Head of caudate nucleus (tissue), 42 donors: ENCODE results near the gene IFT22.
"Not testable (repeated sequence)": the region's sequence is repeated elsewhere in the genome, so short reads cannot be mapped to it uniquely, and the experiment has no call there.

Experiments used
- DNase-seq, 42 donors: peaks; one replicate each; pipeline versions ENCODE4 v3.0.0 to v3.0.0-alpha.2; 2020 to 2021; ENCODE audit warnings: mixed read lengths in 7 of 42
- intact Hi-C: fragments of 100-400 bp; cut with DNase I; formaldehyde crosslinking; loops from one replicate; pipeline ENCODE4 v1.15.0; 2022

IFT22 gene

GRCh38 chr7:101287032-101287431, 34.6 kb downstream of the IFT22 start:
- intact Hi-C loops = loop anchor here (5.0 to 10.0 kb wide), 2 partner anchors 72 to 145 kb away; partner anchors contain the start of genes PLOD3 and ZNHIT1
- no peak for DNase-seq

GRCh38 chr7:101285880-101286279, 35.7 kb downstream of the IFT22 start:
- not testable (repeated sequence) for DNase-seq
- intact Hi-C loops = loop anchor here (5.0 to 10.0 kb wide), 2 partner anchors 71 to 144 kb away; partner anchors contain the start of genes PLOD3 and ZNHIT1

- intact Hi-C loops = loop anchor here (5.0 to 10.0 kb wide), 2 partner anchors 70 to 143 kb away; partner anchors contain the start of genes PLOD3 and ZNHIT1
- no peak for DNase-seq
These were observed 36.4 kb downstream of the IFT22 start for GRCh38 chr7:101285171-101285570.

- not testable (repeated sequence) for DNase-seq
- intact Hi-C loops = loop anchor here (10.0 kb wide), 1 partner anchor 66 kb away; the partner anchor contains the start of genes PLOD3 and ZNHIT1
These were observed 40.7 kb downstream of the IFT22 start for GRCh38 chr7:101280912-101281311.

GRCh38 chr7:101278461-101279292, 42.9 kb downstream of the IFT22 start:
- DNase-seq = peak in 40 of 42 donors; percentile 9 to 84 (median 52)
- intact Hi-C loops = no loop called here

GRCh38 chr7:101277155-101277554, 44.5 kb downstream of the IFT22 start:
- intact Hi-C loops = no loop called here
- DNase-seq = no peak

- intact Hi-C loops = no loop called here
- no peak for DNase-seq
These were observed 48.4 kb downstream of the IFT22 start for GRCh38 chr7:101273206-101273605.

GRCh38 chr7:101271021-101271420, 50.6 kb downstream of the IFT22 start:
- intact Hi-C loops = no loop called here
- DNase-seq = no peak

- intact Hi-C loops = no loop called here
- DNase-seq = no peak
These were observed 51.9 kb downstream of the IFT22 start for GRCh38 chr7:101269664-101270063.

GRCh38 chr7:101265622-101266516, 55.7 kb downstream of the IFT22 start:
- intact Hi-C loops = no loop called here
- no peak for DNase-seq

- intact Hi-C loops = not testable (repeated sequence)
These were observed 57.4 kb downstream of the IFT22 start for GRCh38 chr7:101264102-101264706.

More at GRCh38 chr7:101264102-101264706, 57.4 kb downstream of the IFT22 start:
- DNase-seq = peak in 1 of 42 donors; percentile 6
